ENCODE measurements around the gene PRR23E. TPM values are rescaled to one million over a fixed set of nuclear protein-coding genes. Genes with fewer than 3 reads are reported as not detected.

Gene PRR23E
- total and polyA plus RNA-seq, 2 donors (not counting 3 experiments of a cell fraction or from before 2014, with no cell fraction given), result not detected

GRCh38 chr3:127153506-127153815 lies 39.5 kb upstream of the PRR23E start:
- intact Hi-C loops (cut with micrococcal nuclease), result no loop called here
- no peaks in the 10 kb centered on the region for H3K9me1 ChIP-seq (replicated peaks; ENCODE audit: control insufficient read depth, extremely low read depth, insufficient read depth, low read length)
- H3K36me3 ChIP-seq (ENCODE audit: control insufficient read depth in 2 of 2, extremely low read depth in 1 of 2, insufficient read depth in 2 of 2, low read length in 2 of 2), result no peaks in the 10 kb centered on the region
- dilution Hi-C loops (cut with MboI; ENCODE audit: extremely low pct_ligation_motif_present, low sequenced_read_pairs), result no loop called here
- no peaks in the 10 kb centered on the region for H3K9me3 ChIP-seq (replicated peaks; ENCODE audit: control insufficient read depth, insufficient read depth, low read length)
- CTCF ChIA-PET, result no interaction called here
- no peaks in the 10 kb centered on the region for H4K20me1 ChIP-seq (replicated peaks; ENCODE audit: control insufficient read depth, extremely low read depth, insufficient read depth, low read length)
- FAIRE-seq (no peak), DNase-seq (ENCODE audit: low read depth, low spot score) (no peak)
- no peak overlapping the region for H2AFZ ChIP-seq (ENCODE audit: low read depth, low read length)
- H3K27ac ChIP-seq (ENCODE audit: insufficient read depth, low read depth, low read length), result no peak overlapping the region
- H3K9ac ChIP-seq (replicated peaks; ENCODE audit: extremely low read depth, insufficient read depth, low read length), result no peak overlapping the region
- no peak overlapping the region for H3K4me3 ChIP-seq (replicated peaks in 1 of 3; ENCODE audit: insufficient read depth in 1 of 3, low read depth in 1 of 3, low read length in 3 of 3)
- BruUV-seq (replicated peaks), result no TSS peak
- H3K79me2 ChIP-seq (ENCODE audit: control insufficient read depth, insufficient read depth, low read length), result no peaks in the 10 kb centered on the region
- H3K4me2 ChIP-seq (ENCODE audit: insufficient read depth, low read length), result no peak overlapping the region
- H3K4me1 ChIP-seq (ENCODE audit: control insufficient read depth, extremely low read depth, insufficient read depth, low read length), result no peaks in the 10 kb centered on the region
- TF ChIP-seq MYC (IDR thresholded peaks at IDR 0.05; ENCODE audit: low read depth, low read length) (no peak), EZH2 (IDR thresholded peaks at IDR 0.05; ENCODE audit: borderline replicate concordance, low read depth, low read length, severe bottlenecking) (no peak), GATA2 (IDR thresholded peaks at IDR 0.05; ENCODE audit: insufficient read depth, insufficient read length, low read depth, low read length) (no peak), JUN (IDR thresholded peaks at IDR 0.05; ENCODE audit: borderline replicate concordance, insufficient read depth, insufficient read length, low read depth) (no peak), CTCF (IDR thresholded peaks at IDR 0.05; ENCODE audit: extremely low read depth in 1 of 2, insufficient read depth in 1 of 2, low read depth in 1 of 2, low read length in 2 of 2) (no peak), POLR2AphosphoS5 (IDR thresholded peaks at IDR 0.05; ENCODE audit: insufficient read depth, low read depth, low read length) (no peak), POLR2A (IDR thresholded peaks at IDR 0.05; ENCODE audit: low read depth, low read length) (no peak), FOS (IDR thresholded peaks at IDR 0.05; ENCODE audit: borderline replicate concordance, insufficient read depth, low read length) (no peak)
- TF ChIP-seq, protein P1, sequence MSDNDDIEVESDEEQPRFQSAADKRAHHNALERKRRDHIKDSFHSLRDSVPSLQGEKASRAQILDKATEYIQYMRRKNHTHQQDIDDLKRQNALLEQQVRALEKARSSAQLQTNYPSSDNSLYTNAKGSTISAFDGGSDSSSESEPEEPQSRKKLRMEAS (IDR thresholded peaks at IDR 0.05; ENCODE audit: insufficient read depth, insufficient read length), result no peak
- H3K27me3 ChIP-seq (ENCODE audit: control insufficient read depth in 2 of 2, insufficient read depth in 2 of 2, low read length in 2 of 2), result no peaks in the 10 kb centered on the region
- POLR2A ChIA-PET, result no interaction called here

All from endothelial cell of umbilical vein (primary cell).